Measurements from ENCODE around the gene B4GALT5.

B4GALT5 gene

GRCh38 chr20:49684335-49684997 is 29.2 kb downstream of the B4GALT5 start:
- no peaks in the 10 kb centered on the region for H3K9me3 ChIP-seq (ENCODE audit: insufficient read depth, low read depth, low read length)
- DNase-seq = peak; percentile 27 to 60
- H3K27me3 ChIP-seq (ENCODE audit: insufficient read depth, low read length) = no peaks in the 10 kb centered on the region
- H2BK12ac ChIP-seq (ENCODE audit: low read length) = no peak overlapping the region
- H3K23ac ChIP-seq (ENCODE audit: low read length) = no peak overlapping the region
- H3K36me3 ChIP-seq (ENCODE audit: control insufficient read depth in 1 of 2, insufficient read depth in 2 of 2, low read length in 2 of 2) = no peaks in the 10 kb centered on the region
- peaks cover 14 to 16% of the 10 kb centered on the region in 2 experiments for H3K4me1 ChIP-seq (ENCODE audit: control insufficient read depth in 1 of 2, insufficient read depth in 2 of 2, low read length in 2 of 2)
- H3K79me1 ChIP-seq (ENCODE audit: low read length) = peaks cover 10% of the 10 kb centered on the region
- H2AFZ ChIP-seq (ENCODE audit: insufficient read depth, low read length, poor library complexity) = no peak overlapping the region
- no peak overlapping the region for H3K27ac ChIP-seq (ENCODE audit: low read depth, low read length)
- no peak overlapping the region for H3K9ac ChIP-seq (ENCODE audit: low read length)
- no peak overlapping the region for H4K91ac ChIP-seq (ENCODE audit: low read depth, low read length)
- H3K18ac ChIP-seq (ENCODE audit: low read length) = no peak overlapping the region
- no peak overlapping the region for H4K12ac ChIP-seq (ENCODE audit: low read depth, low read length)
- H2BK120ac ChIP-seq (ENCODE audit: insufficient read depth, low read length, poor library complexity) = no peak overlapping the region
- no peak overlapping the region for H2AK5ac ChIP-seq (ENCODE audit: low read length)
- WGBS (ENCODE audit: extremely low coverage, insufficient coverage, insufficient read length) = no CpG with 5 or more reads among the region's 13 CpGs
- peaks cover 6% of the 10 kb centered on the region for H3K79me2 ChIP-seq (ENCODE audit: control insufficient read depth, insufficient read depth, low read length, poor library complexity)
- no peak overlapping the region for H4K8ac ChIP-seq (ENCODE audit: low read depth, low read length)
- H3K14ac ChIP-seq (ENCODE audit: low read length) = no peak overlapping the region
- no peak overlapping the region for H3K4me2 ChIP-seq (ENCODE audit: low read length)
- no peak overlapping the region for H3K4me3 ChIP-seq (ENCODE audit: low read depth, low read length)
- H2BK5ac ChIP-seq (ENCODE audit: low read depth, low read length, poor library complexity) = no peak overlapping the region
- H3K4ac ChIP-seq (ENCODE audit: low read depth, low read length) = no peak overlapping the region

- no peak for DNase-seq
- Histone ChIP-seq H3K14ac (ENCODE audit: low read length) (no peak overlapping the region), H3K9me3 (ENCODE audit: insufficient read depth, low read depth, low read length) (no peaks in the 10 kb centered on the region), H3K4ac (ENCODE audit: low read depth, low read length) (no peak overlapping the region), H2BK120ac (ENCODE audit: insufficient read depth, low read length, poor library complexity) (no peak overlapping the region), H3K23ac (ENCODE audit: low read length) (no peak overlapping the region), H2BK12ac (ENCODE audit: low read length) (no peak overlapping the region), H3K79me2 (ENCODE audit: control insufficient read depth, insufficient read depth, low read length, poor library complexity) (peaks cover 6% of the 10 kb centered on the region), H2AFZ (ENCODE audit: insufficient read depth, low read length, poor library complexity) (no peak overlapping the region), H3K18ac (ENCODE audit: low read length) (no peak overlapping the region), H3K4me3 (ENCODE audit: low read depth, low read length) (no peak overlapping the region), H2BK5ac (ENCODE audit: low read depth, low read length, poor library complexity) (no peak overlapping the region), H4K12ac (ENCODE audit: low read depth, low read length) (no peak overlapping the region), H3K9ac (ENCODE audit: low read length) (no peak overlapping the region), H3K79me1 (ENCODE audit: low read length) (peaks cover 10% of the 10 kb centered on the region), H3K4me1 (ENCODE audit: control insufficient read depth in 1 of 2, insufficient read depth in 2 of 2, low read length in 2 of 2) (peaks cover 15 to 22% of the 10 kb centered on the region in 2 experiments), H2AK5ac (ENCODE audit: low read length) (no peak overlapping the region), H3K36me3 (ENCODE audit: control insufficient read depth in 1 of 2, insufficient read depth in 2 of 2, low read length in 2 of 2) (no peaks in the 10 kb centered on the region), H3K4me2 (ENCODE audit: low read length) (no peak overlapping the region), H4K8ac (ENCODE audit: low read depth, low read length) (no peak overlapping the region), H3K27me3 (ENCODE audit: insufficient read depth, low read length) (no peaks in the 10 kb centered on the region), H4K91ac (ENCODE audit: low read depth, low read length) (no peak overlapping the region), H3K27ac (ENCODE audit: low read depth, low read length) (no peak overlapping the region)
- WGBS (ENCODE audit: extremely low coverage, insufficient coverage, insufficient read length) = no CpG with 5 or more reads among the region's 4 CpGs
These were observed 30.9 kb downstream of the B4GALT5 start for GRCh38 chr20:49682798-49683197.

GRCh38 chr20:49682278-49682677 is 31.4 kb downstream of the B4GALT5 start:
- no peaks in the 10 kb centered on the region for H3K9me3 ChIP-seq (ENCODE audit: insufficient read depth, low read depth, low read length)
- H2AK5ac ChIP-seq (ENCODE audit: low read length) = peak overlapping the region; percentile 92
- H2BK12ac ChIP-seq (ENCODE audit: low read length) = peak overlapping the region; percentile 97
- WGBS (ENCODE audit: extremely low coverage, insufficient coverage, insufficient read length) = no CpG with 5 or more reads among the region's 8 CpGs
- H3K4me1 ChIP-seq (ENCODE audit: control insufficient read depth in 1 of 2, insufficient read depth in 2 of 2, low read length in 2 of 2) = peaks cover 18 to 21% of the 10 kb centered on the region in 2 experiments
- peak overlapping the region; percentile 61 for H4K91ac ChIP-seq (ENCODE audit: low read depth, low read length)
- H3K4me3 ChIP-seq (ENCODE audit: low read depth, low read length) = no peak overlapping the region
- H4K12ac ChIP-seq (ENCODE audit: low read depth, low read length) = no peak overlapping the region
- peak overlapping the region; percentile 80 for H2BK5ac ChIP-seq (ENCODE audit: low read depth, low read length, poor library complexity)
- H4K8ac ChIP-seq (ENCODE audit: low read depth, low read length) = peak overlapping the region; percentile 66
- H3K79me1 ChIP-seq (ENCODE audit: low read length) = peaks cover 10% of the 10 kb centered on the region
- peak overlapping the region; percentile 74 for H3K27ac ChIP-seq (ENCODE audit: low read depth, low read length)
- peak overlapping the region; percentile 90 for H3K18ac ChIP-seq (ENCODE audit: low read length)
- H3K4ac ChIP-seq (ENCODE audit: low read depth, low read length) = peak overlapping the region; percentile 86
- no peaks in the 10 kb centered on the region for H3K27me3 ChIP-seq (ENCODE audit: insufficient read depth, low read length)
- DNase-seq = no peak
- peak overlapping the region; percentile 86 for H2BK120ac ChIP-seq (ENCODE audit: insufficient read depth, low read length, poor library complexity)
- H3K14ac ChIP-seq (ENCODE audit: low read length) = peak overlapping the region; percentile 89
- H3K79me2 ChIP-seq (ENCODE audit: control insufficient read depth, insufficient read depth, low read length, poor library complexity) = peaks cover 8% of the 10 kb centered on the region
- no peaks in the 10 kb centered on the region for H3K36me3 ChIP-seq (ENCODE audit: control insufficient read depth in 1 of 2, insufficient read depth in 2 of 2, low read length in 2 of 2)
- H3K4me2 ChIP-seq (ENCODE audit: low read length) = no peak overlapping the region
- H3K23ac ChIP-seq (ENCODE audit: low read length) = no peak overlapping the region
- peak overlapping the region; percentile 57 for H2AFZ ChIP-seq (ENCODE audit: insufficient read depth, low read length, poor library complexity)
- H3K9ac ChIP-seq (ENCODE audit: low read length) = no peak overlapping the region

GRCh38 chr20:49681850-49682216 is 31.8 kb downstream of the B4GALT5 start:
- Histone ChIP-seq H3K18ac (ENCODE audit: low read length) (peak overlapping the region; percentile 90), H3K27ac (ENCODE audit: low read depth, low read length) (peak overlapping the region; percentile 74), H2BK12ac (ENCODE audit: low read length) (peak overlapping the region; percentile 97), H3K4me3 (ENCODE audit: low read depth, low read length) (no peak overlapping the region), H3K9me3 (ENCODE audit: insufficient read depth, low read depth, low read length) (no peaks in the 10 kb centered on the region), H4K8ac (ENCODE audit: low read depth, low read length) (peak overlapping the region; percentile 66), H3K79me1 (ENCODE audit: low read length) (peaks cover 10% of the 10 kb centered on the region), H2BK5ac (ENCODE audit: low read depth, low read length, poor library complexity) (peak overlapping the region; percentile 80), H3K27me3 (ENCODE audit: insufficient read depth, low read length) (no peaks in the 10 kb centered on the region), H3K36me3 (ENCODE audit: control insufficient read depth in 1 of 2, insufficient read depth in 2 of 2, low read length in 2 of 2) (no peaks in the 10 kb centered on the region), H2AK5ac (ENCODE audit: low read length) (peak overlapping the region; percentile 92), H3K14ac (ENCODE audit: low read length) (peak overlapping the region; percentile 89), H4K12ac (ENCODE audit: low read depth, low read length) (no peak overlapping the region), H3K4me2 (ENCODE audit: low read length) (peak overlapping the region; percentile 43), H3K23ac (ENCODE audit: low read length) (no peak overlapping the region), H3K9ac (ENCODE audit: low read length) (no peak overlapping the region), H2BK120ac (ENCODE audit: insufficient read depth, low read length, poor library complexity) (peak overlapping the region; percentile 86), H3K79me2 (ENCODE audit: control insufficient read depth, insufficient read depth, low read length, poor library complexity) (peaks cover 8% of the 10 kb centered on the region), H4K91ac (ENCODE audit: low read depth, low read length) (peak overlapping the region; percentile 61), H3K4me1 (ENCODE audit: control insufficient read depth in 1 of 2, insufficient read depth in 2 of 2, low read length in 2 of 2) (peaks cover 18 to 24% of the 10 kb centered on the region in 2 experiments), H2AFZ (ENCODE audit: insufficient read depth, low read length, poor library complexity) (peak overlapping the region; percentile 57), H3K4ac (ENCODE audit: low read depth, low read length) (peak overlapping the region; percentile 86)
- DNase-seq = no peak
- WGBS (ENCODE audit: extremely low coverage, insufficient coverage, insufficient read length) = no CpG with 5 or more reads among the region's 3 CpGs
